Measurements from ENCODE around the gene TMEM117. TPM values are rescaled to one million over a fixed set of nuclear protein-coding genes. Genes with fewer than 3 reads are reported as not detected.
"Not testable (repeated sequence)": the region's sequence is repeated elsewhere in the genome, so short reads cannot be mapped to it uniquely, and the experiment has no call there.

Gene TMEM117
- total RNA-seq, 2 donors from 2014 or later = 5.8 to 6.5 TPM

DNA sequence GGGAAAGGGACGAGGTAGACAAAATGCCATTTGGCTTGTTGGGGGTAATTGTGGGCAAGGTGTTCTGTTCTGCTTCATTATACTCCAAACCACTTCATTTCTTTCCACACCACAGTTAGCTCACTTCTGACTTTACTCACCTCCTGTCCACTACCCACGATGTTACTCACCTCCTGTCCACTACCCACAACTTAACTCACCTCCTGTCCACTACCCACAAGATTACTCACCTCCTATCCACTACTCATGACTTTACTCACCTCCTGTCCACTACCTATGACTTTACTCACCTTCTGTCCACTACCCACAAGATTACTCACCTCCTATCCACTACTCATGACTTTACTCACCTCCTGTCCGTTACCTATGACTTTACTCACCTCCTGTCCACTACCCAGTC lies 19.7 kb upstream of the TMEM117 start:
- H3K9me3 ChIP-seq (ENCODE audit: control insufficient read depth, low read length, poor library complexity, severe bottlenecking) = no peaks in the 10 kb centered on the region
- H3K4me1 Mint-ChIP-seq = peaks cover 15% of the 10 kb centered on the region
- H3K4me3 Mint-ChIP-seq = no peak overlapping the region
- no peak overlapping the region for H3K27ac Mint-ChIP-seq
- no peak for DNase-seq
- peaks cover 5% of the 10 kb centered on the region for H3K27me3 Mint-ChIP-seq
- H3K36me3 Mint-ChIP-seq (ENCODE audit: low read depth) = no peaks in the 10 kb centered on the region
- ATAC-seq = no peak

DNA sequence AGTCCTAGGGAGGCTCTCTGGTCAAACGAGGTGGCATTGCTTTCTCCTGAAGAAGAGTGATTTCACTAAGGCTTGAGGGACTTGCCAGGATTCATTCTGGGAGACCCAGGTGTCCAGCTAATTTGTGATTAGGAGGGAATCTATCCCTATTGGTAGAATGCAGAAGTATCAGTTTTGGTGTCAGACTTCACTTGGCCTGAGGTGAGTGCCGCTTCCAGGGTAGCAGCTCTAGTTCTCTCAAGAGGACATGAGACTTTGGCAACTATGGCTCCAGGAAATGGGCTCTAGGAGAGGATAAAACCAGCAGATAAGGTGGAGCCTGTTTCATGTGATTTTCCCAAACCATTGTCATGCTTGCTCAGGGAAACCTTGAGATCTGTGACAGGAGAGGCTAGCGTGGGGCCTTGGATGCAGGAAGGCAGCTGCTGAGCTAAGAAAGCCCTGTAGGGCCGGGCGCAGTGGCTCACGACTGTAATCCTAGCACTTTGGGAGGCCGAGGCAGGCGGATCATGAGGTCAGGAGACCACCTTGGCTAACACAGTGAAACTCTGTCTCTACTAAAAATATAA lies 11.6 kb upstream of the TMEM117 start:
- no peaks in the 10 kb centered on the region for H3K9me3 ChIP-seq (ENCODE audit: control insufficient read depth, low read length, poor library complexity, severe bottlenecking)
- Mint-ChIP-seq H3K27me3 (peaks cover 3% of the 10 kb centered on the region), H3K4me1 (peaks cover 4% of the 10 kb centered on the region), H3K4me3 (no peak overlapping the region), H3K27ac (no peak overlapping the region), H3K36me3 (ENCODE audit: low read depth) (no peaks in the 10 kb centered on the region)
- ATAC-seq (no peak), DNase-seq (no peak)

DNA sequence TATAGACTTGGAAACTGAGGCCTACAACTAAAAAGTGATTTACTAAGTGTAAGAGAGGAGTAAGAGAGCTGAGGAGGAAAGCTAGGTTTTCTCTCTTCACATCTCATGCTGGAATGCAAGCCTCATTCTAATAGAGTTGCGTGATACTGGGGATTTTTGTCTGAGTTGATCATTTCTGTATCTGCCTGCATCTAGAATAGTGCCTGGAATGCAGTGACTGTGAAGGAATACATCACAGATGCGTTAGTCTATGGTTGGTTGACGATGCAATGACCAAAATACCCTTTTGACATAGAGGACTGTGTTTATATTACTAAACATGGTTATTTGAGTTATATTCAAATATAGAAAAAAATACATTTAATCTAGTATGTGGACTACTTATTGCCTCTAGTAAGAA lies 9.2 kb upstream of the TMEM117 start:
- no peaks in the 10 kb centered on the region for H3K9me3 ChIP-seq (ENCODE audit: control insufficient read depth, low read length, poor library complexity, severe bottlenecking)
- Mint-ChIP-seq H3K36me3 (ENCODE audit: low read depth) (no peaks in the 10 kb centered on the region), H3K4me3 (no peak overlapping the region), H3K27me3 (no peaks in the 10 kb centered on the region), H3K4me1 (peaks cover 8% of the 10 kb centered on the region), H3K27ac (no peak overlapping the region)
- no peak for DNase-seq
- ATAC-seq = no peak

DNA sequence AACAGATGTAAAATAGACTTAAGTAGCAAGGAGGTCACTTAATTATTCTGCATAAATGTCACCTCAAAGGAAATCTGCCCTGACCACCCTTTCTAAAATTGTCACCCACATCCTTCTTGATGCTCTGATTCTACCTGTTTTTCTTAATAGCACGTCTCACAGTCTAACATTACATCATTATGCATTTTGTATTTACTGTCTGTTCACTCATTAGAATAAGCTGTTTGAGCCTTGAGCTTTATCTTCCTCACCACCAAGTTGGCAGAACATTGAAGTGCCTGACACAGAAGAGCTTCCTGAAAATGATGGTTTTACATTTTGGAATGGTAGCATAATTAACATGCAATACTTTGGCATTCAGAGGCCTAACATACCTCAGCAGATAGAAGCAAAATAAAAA lies 8.8 kb upstream of the TMEM117 start:
- Mint-ChIP-seq H3K4me1 (peaks cover 12% of the 10 kb centered on the region), H3K4me3 (no peak overlapping the region), H3K27me3 (no peaks in the 10 kb centered on the region), H3K36me3 (ENCODE audit: low read depth) (no peaks in the 10 kb centered on the region), H3K27ac (no peak overlapping the region)
- DNase-seq (no peak), ATAC-seq (no peak)
- no peaks in the 10 kb centered on the region for H3K9me3 ChIP-seq (ENCODE audit: control insufficient read depth, low read length, poor library complexity, severe bottlenecking)

DNA sequence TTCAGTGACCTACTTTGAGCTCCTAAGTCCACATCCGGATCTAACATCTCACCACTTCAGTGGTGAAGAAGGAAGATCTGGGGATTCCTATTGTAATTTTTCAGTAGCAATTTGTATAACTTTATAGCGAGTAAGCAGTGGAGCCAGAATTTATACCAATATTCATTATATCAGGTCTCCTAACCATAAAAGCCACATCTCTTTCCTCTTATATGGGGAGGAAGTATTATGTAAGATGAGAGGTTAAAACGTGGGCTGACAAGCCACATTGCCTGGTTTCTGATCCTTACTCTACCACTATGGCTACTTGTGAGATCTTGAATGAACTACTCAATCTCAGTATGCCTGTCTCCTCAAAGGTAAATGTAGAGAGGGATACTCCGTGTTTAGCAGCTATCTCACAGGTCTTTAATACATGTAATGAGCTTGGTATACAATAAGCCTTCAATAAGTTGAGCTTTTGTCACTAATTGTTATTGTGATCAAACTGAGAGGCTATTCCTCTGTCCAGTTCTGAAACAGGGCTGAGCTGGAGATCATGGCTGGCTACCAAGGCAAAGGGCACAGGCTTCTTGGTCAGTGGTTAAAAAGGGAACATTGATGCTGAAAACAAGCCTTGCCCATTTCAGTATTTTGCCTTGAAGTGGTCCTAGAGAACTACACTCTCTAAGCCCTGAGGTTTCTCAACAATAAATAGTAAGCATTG lies 3.3 kb upstream of the TMEM117 start:
- H3K27ac Mint-ChIP-seq = peak overlapping the region; percentile 69
- ATAC-seq (peak; percentile 63), DNase-seq (no peak)
- peak overlapping the region; percentile 12 for H3K4me3 Mint-ChIP-seq
- no peaks in the 10 kb centered on the region for H3K27me3 Mint-ChIP-seq
- no peaks in the 10 kb centered on the region for H3K36me3 Mint-ChIP-seq (ENCODE audit: low read depth)
- H3K9me3 ChIP-seq (ENCODE audit: control insufficient read depth, low read length, poor library complexity, severe bottlenecking) = no peaks in the 10 kb centered on the region
- peaks cover 31% of the 10 kb centered on the region for H3K4me1 Mint-ChIP-seq

DNA sequence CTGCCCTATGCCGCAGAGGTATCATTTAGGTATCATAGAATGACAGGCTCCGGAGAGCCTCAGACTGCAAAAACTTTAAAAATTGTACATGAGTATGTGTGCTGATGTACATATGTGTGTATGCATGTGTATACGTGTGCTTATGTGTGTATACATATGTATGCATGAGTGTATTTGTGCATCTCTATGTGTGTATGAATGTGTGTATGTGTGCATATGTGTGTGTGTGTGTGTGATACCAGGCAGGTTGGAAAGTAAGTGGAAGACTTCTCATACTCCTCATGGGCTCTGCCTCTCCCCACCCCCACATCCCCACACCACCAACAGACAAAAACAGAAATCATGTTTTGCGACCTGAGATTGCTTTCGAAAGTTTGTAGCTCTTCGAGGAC lies 621 bp upstream of the TMEM117 start:
- no peaks in the 10 kb centered on the region for H3K27me3 Mint-ChIP-seq
- ATAC-seq = no peak
- H3K27ac Mint-ChIP-seq = peak overlapping the region; percentile 59
- H3K36me3 Mint-ChIP-seq (ENCODE audit: low read depth) = peaks cover 3% of the 10 kb centered on the region
- DNase-seq = no peak
- H3K4me3 Mint-ChIP-seq = peak overlapping the region; percentile 90
- peaks cover 42% of the 10 kb centered on the region for H3K4me1 Mint-ChIP-seq
- no peaks in the 10 kb centered on the region for H3K9me3 ChIP-seq (ENCODE audit: control insufficient read depth, low read length, poor library complexity, severe bottlenecking)

DNA sequence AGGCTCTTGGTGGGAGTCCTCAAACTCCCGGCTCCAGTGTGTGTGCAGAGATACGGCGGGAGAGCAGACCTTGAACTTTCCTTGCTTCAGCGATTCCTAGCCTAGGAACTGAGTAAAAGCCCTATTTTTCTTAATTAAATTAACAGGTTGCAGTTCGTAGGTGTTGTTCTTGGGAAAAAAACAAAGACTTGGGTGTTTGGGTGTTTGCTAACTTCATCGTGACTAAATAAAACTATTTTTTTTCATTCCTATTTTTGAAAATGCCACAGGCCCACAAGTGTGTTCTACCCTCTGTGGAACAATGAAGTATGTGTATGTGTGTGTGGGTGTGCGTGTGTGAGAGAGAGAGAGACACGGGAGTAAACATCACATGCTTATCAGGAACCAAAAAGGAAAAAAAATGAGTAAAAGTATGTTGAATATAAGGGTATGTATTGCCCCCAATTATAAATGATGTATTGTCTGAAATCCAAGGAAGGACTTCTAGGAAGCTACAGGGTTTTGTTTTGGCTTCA lies 651 bp downstream of the TMEM117 start:
- no peak for DNase-seq
- ATAC-seq = no peak
- H3K36me3 Mint-ChIP-seq (ENCODE audit: low read depth) = peaks cover 3% of the 10 kb centered on the region

DNA sequence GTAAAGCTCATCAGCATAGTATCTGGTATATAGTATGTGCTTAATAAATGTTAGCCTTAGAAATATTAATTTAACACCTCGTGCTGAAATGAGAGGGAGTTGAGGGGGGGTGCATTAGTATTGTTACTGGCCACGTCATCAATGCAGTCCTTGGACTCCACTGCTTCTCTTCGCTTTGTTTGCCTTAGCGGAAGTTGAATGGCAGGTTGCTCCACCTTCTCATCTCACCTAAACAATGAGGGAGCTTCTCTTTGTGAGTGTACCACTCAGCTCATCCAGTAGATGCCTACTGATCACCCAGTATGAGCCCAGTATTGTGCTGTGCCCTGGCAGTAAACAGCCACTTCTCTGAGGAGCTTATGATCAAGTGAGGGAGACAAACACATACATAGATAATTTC lies 4.5 kb downstream of the TMEM117 start:
- Mint-ChIP-seq H3K4me3 (no peak overlapping the region), H3K27ac (peak overlapping the region; percentile 2), H3K4me1 (peaks cover 18% of the 10 kb centered on the region), H3K27me3 (no peaks in the 10 kb centered on the region), H3K36me3 (ENCODE audit: low read depth) (peaks cover 3% of the 10 kb centered on the region)
- ATAC-seq = no peak
- DNase-seq = no peak
- no peaks in the 10 kb centered on the region for H3K9me3 ChIP-seq (ENCODE audit: control insufficient read depth, low read length, poor library complexity, severe bottlenecking)

More for the DNA sequence above, 651 bp downstream of the TMEM117 start:
- Mint-ChIP-seq H3K4me3 (peak overlapping the region; percentile 90), H3K4me1 (peaks cover 39% of the 10 kb centered on the region), H3K27ac (peak overlapping the region; percentile 92), H3K27me3 (no peaks in the 10 kb centered on the region)
- no peaks in the 10 kb centered on the region for H3K9me3 ChIP-seq (ENCODE audit: control insufficient read depth, low read length, poor library complexity, severe bottlenecking)

DNA sequence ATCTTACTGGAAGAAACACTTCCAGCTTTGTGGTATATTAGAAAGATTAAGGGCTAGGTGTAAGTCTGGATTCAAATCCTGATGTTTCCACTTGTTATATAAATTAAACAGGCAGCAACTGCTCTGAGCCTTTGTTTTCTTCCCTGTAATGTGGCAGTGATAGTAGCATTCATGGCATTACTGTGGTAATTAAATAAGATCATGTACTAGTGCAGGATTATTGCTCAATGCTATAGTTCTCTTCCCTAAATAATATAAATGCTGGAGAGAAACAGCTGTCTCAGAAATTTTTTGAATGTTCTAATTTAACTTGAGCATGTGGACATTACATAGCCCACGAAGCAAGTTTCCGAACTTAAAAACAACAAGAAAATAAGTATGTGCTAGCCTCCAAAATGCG lies 5.4 kb downstream of the TMEM117 start:
- no peak overlapping the region for H3K4me3 Mint-ChIP-seq

DNA sequence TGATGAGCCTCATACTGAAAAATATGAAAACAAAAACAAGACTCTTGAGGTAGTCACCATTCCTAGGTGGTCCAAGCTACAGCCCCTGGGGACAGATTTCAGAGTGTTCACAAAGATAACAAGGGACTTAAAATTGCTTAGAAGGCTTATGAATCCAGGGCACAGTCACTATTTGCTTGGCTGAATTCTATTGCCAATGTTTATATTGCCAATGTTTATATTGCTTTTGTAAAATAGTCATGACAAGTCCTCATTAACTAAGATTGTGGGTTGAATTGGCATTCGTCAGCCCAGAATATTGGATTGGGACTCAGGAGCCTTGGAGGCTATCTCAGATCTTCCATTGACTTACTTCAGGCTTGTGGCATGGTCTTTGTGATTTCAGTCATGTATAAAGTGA lies 6.4 kb downstream of the TMEM117 start:
- DNase-seq (no peak), ATAC-seq (no peak)
- Mint-ChIP-seq H3K4me1 (peaks cover 17% of the 10 kb centered on the region), H3K27ac (no peak overlapping the region), H3K36me3 (ENCODE audit: low read depth) (peaks cover 7% of the 10 kb centered on the region), H3K4me3 (no peak overlapping the region), H3K27me3 (no peaks in the 10 kb centered on the region)
- H3K9me3 ChIP-seq (ENCODE audit: control insufficient read depth, low read length, poor library complexity, severe bottlenecking) = no peaks in the 10 kb centered on the region

More for the DNA sequence above, 5.4 kb downstream of the TMEM117 start:
- ATAC-seq (no peak), DNase-seq (no peak)
- Mint-ChIP-seq H3K36me3 (ENCODE audit: low read depth) (peaks cover 3% of the 10 kb centered on the region), H3K4me1 (peaks cover 18% of the 10 kb centered on the region), H3K27ac (peak overlapping the region; percentile 2), H3K27me3 (no peaks in the 10 kb centered on the region)
- H3K9me3 ChIP-seq (ENCODE audit: control insufficient read depth, low read length, poor library complexity, severe bottlenecking) = no peaks in the 10 kb centered on the region

DNA sequence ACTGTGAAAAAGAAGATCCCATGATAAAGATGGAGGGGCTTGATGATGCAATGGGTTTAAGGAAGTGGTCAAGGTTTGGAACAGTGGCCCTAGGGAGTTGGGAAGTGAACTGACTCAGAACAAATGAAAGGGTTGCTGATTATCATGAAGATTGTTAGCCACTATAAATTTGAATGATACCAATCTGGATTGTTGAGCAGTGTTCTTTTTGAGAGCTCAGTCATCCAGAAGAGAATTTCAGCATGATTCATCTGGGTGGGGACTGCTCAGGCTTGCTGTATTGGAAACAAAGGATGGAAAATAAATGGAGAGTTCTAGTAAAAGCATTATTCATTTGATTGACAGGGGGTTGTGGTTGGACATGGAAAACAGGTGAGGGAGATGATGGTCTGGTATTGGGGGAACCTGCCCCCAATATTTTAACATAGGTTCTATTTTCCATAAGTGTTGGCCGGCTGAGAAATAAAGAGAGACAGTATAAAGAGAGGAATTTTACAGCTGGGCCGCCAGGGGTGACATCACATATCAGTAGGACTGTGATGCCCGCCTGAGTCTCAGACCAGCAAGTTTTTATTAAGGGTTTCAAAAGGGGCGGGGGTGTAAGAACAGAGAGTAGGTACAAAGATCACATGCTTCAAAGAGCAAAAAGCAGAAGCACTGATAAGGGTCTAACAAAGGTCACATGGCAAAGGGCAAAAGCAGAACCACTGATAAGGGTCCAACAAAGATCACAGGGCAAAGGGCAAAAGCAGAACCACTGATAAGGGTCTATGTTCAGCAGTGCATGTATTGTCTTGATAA lies 11.7 kb downstream of the TMEM117 start:
- H3K4me3 Mint-ChIP-seq; DNase-seq; H3K36me3 Mint-ChIP-seq (ENCODE audit: low read depth); H3K4me1 Mint-ChIP-seq; H3K27me3 Mint-ChIP-seq; H3K9me3 ChIP-seq (ENCODE audit: control insufficient read depth, low read length, poor library complexity, severe bottlenecking); ATAC-seq; H3K27ac Mint-ChIP-seq: not testable (repeated sequence)

DNA sequence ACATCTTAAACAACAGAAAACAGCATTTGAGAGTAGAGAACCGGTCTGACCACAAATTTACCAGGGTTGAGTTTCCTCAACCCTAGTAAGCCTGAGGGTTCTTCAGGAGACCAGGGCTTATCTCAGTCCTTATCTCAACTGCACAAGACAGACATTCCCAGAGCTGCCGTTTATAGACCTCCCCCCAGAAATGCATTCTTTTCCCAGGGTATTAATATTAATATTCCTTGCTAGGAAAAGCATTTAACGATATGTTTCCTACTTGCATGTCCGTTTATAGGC lies 12.3 kb downstream of the TMEM117 start:
- H3K9me3 ChIP-seq (ENCODE audit: control insufficient read depth, low read length, poor library complexity, severe bottlenecking) = no peaks in the 10 kb centered on the region
- Mint-ChIP-seq H3K27ac (no peak overlapping the region), H3K4me1 (peaks cover 10% of the 10 kb centered on the region), H3K27me3 (no peaks in the 10 kb centered on the region), H3K4me3 (no peak overlapping the region), H3K36me3 (ENCODE audit: low read depth) (peaks cover 8% of the 10 kb centered on the region)
- ATAC-seq (no peak), DNase-seq (no peak)

DNA sequence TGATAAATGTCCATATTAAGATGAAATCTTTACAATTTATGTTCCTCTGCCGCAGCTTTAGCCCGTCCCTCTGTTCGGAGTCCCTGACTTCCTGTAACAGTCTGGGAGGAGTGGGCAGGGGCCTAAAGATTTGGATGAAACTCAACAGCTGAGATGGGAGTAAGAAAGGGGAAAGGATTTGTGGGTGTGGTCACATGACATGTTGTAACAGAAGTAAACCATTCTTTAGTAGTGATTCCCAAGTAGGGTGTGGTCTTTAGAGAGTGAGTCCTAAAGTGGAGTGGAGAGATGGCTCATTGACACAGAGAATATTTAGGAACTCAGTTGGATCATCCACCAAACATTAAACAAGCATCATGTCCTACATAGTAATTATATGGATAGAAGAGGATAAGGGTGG lies 12.9 kb downstream of the TMEM117 start:
- Mint-ChIP-seq H3K4me1 (peaks cover 12% of the 10 kb centered on the region), H3K27me3 (no peaks in the 10 kb centered on the region), H3K4me3 (no peak overlapping the region), H3K36me3 (ENCODE audit: low read depth) (peaks cover 11% of the 10 kb centered on the region), H3K27ac (no peak overlapping the region)
- H3K9me3 ChIP-seq (ENCODE audit: control insufficient read depth, low read length, poor library complexity, severe bottlenecking) = no peaks in the 10 kb centered on the region
- DNase-seq (no peak), ATAC-seq (no peak)
